HG02588 (cell line): Measurements from ENCODE around the gene OMG.
A peak's percentile ranks its signal among the peaks of the same experiment; 100 is the strongest.
"Not testable (repeated sequence)": the region's sequence is repeated elsewhere in the genome, so short reads cannot be mapped to it uniquely, and the experiment has no call there.

ENCODE experiments used
- ATAC-seq: cut with Tn5 transposase; IDR thresholded peaks from one replicate; pipeline ENCODE4 v1.9.1; 2021; ENCODE audit warnings: mild to moderate bottlenecking, moderate library complexity; ENCODE audit not compliant: unreplicated experiment

Gene OMG

DNA sequence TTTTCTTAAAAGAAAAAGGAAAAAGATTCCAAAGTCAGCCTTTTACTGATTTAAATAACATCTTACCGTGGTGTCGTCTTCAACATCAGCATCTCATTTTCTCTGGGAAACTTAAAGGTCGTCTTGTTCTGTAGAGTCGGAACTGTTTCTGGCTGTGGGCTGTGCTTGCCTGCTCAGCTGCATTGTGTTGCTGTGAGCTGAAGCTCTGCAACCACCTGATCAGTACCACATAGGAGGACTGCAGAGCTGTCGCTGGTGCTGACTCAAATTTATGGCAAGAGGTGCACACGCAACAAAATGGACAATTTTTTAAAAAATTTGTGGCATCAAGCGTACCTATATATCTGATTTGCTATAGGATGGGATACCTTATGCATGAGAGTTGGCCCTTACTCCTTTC is at the start of gene OMG:
OMG (minus strand) TSS at position 150 of the 400 bp plus-strand sequence. CDS start 908 bp downstream, outside the sequence.
- ATAC-seq: no peak

GRCh38 chr17:31345191-31345747 is 48.2 kb upstream of the OMG start:
- ATAC-seq: not testable (repeated sequence)

GRCh38 chr17:31339906-31340661 is 43.0 kb upstream of the OMG start:
- no peak for ATAC-seq

GRCh38 chr17:31329221-31329620 is 32.2 kb upstream of the OMG start:
- ATAC-seq: no peak

DNA sequence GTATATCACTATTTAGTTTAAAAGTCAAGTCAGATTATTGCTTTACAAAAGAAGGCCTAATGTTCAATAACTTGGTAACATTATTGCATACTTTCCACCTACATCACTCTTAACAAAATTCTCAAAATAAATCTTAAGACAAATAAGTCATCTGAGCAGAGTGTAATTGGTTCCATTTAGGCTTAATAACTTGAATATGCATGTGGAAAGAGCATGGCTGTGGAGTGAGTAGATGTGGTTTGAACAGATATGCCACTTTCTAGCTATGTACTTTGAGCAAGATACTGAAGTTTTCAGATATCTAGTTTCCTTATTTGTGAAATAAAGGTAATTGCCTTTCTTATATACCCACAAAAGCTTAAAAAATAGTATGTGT is 31.1 kb upstream of the OMG start:
- ATAC-seq: no peak

DNA sequence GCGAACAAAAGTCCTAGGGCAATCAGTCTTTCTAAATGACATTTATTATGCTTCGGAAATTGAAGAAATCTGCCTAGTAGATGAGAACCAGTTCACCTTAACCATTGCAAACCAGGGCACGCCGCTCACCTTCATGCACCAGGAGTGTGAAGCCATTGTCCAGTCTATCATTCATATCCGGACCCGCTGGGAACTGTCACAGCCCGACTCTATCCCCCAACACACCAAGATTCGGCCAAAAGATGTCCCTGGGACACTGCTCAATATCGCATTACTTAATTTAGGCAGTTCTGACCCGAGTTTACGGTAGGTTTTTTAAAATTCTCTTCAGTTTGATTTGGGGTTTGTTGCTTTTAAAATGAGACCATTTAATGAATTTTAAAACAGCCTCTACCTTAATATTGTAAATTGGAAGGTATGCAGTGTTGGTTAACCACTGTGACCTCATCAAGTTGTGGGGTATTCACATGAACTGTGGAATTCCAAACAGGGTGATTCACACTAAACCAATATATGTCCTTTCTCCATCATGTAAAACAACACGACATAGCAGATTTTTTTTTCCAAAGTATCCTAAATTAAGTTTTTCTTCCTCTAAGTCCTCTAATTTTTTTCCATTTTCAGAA is 30.6 kb upstream of the OMG start:
- ATAC-seq: no peak

GRCh38 chr17:31323551-31323950 is 26.5 kb upstream of the OMG start:
- ATAC-seq: no peak

DNA sequence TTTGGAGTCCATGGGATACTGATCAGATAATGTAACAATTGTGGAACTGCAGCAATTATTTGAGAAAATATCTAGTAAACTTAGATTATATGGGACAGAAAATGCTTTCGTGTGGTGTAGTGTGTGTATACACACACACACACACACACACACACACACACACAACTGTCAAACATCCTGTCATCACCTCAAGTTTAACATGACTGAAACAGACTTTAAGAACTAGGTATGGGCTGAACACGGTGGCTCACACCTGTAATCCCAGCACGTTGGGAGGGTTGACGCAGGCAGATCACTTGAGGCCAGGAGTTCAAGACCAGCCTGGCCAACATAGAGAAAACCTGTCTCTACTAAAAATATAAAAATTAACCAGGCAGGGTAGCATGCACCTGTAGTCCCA is 24.9 kb upstream of the OMG start:
- ATAC-seq: no peak

- peak; percentile 37 for ATAC-seq
Measured at GRCh38 chr17:31321481-31321880, 24.4 kb upstream of the OMG start, which contains the start of gene EVI2A. EVI2A (minus strand) TSS chr17:31321622; CDS start chr17:31319013, 2,609 bp downstream.

GRCh38 chr17:31320791-31321190 is 23.8 kb upstream of the OMG start:
- no peak for ATAC-seq

GRCh38 chr17:31320241-31320640 is 23.2 kb upstream of the OMG start:
- no peak for ATAC-seq

GRCh38 chr17:31318851-31319661 is 22.0 kb upstream of the OMG start:
- ATAC-seq: no peak

- ATAC-seq: no peak
Measured at GRCh38 chr17:31318298-31318801, 21.3 kb upstream of the OMG start.

DNA sequence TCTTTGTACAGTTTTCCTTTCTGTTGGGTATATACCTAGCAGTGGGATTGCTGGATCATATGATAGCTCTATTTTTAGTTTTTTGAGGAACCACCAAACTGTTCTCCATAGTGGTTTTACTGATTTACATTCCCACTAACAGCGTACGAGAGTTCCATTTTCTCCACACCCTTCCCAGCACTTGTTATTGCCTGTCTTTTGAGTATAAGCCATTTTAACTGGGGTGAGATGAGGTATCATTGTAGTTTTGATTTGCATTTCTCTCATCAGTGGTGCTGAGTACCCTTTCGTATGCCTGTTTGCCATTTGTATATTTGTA is 17.7 kb upstream of the OMG start:
- no peak for ATAC-seq

- no peak for ATAC-seq
Measured at GRCh38 chr17:31313982-31314781, 17.1 kb upstream of the OMG start, which contains the start of gene EVI2B. EVI2B (minus strand) TSS chr17:31314054; CDS start chr17:31305609, 8,445 bp downstream.

- not testable (repeated sequence) for ATAC-seq
Measured at GRCh38 chr17:31312223-31312622, 15.2 kb upstream of the OMG start.

GRCh38 chr17:31311526-31311925 is 14.5 kb upstream of the OMG start:
- no peak for ATAC-seq

- no peak for ATAC-seq
Measured at GRCh38 chr17:31310886-31311285, 13.8 kb upstream of the OMG start.

DNA sequence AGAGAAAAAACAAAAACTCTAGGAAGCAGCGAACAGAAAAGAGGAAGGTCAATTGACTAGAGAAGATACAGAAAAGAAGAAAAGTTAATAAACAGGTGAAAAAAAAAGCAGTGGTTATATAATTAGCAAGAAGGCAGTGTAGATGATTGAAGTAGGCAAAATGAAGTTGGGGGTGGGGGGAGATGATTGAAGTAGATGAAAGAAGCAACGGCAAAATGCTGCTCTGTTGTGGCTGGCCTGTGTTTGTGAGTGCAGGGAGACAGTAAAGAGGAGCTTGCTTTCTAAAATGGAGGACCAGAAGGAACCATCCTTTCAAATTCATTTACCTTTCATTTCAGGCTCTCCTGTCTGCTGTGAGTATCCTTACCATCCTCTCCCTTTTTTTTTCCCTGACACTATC is 13.2 kb upstream of the OMG start:
- ATAC-seq: no peak

DNA sequence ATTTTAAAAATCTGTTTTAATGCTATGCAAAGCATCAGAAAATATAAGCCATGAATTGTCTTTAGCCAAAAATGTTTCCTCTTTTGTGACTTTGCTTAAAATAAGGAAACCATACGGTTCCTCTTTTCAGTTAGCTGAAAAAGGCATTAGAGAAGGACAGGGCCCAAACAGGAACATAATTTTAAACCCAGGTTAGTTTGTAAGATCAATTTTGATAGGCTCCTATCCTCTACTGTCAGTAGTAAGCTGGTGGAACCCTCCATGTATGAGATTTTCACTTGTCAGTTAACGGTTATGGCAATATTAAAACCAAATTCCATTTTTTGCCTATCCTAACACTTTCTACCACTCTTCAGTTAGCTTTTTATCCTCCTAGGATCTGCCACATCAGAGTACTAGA is 12.5 kb upstream of the OMG start:
- no peak for ATAC-seq
